Caco-2 (cell line): ENCODE measurements around the gene FCMR. TPM values are rescaled to one million over a fixed set of nuclear protein-coding genes. Genes with fewer than 3 reads are reported as not detected.

Source experiments
- BruUV-seq: library from RNA; stranded (reverse); fragments of 400-500 nt; replicated peaks from 2 replicates; lab custom pipeline; 2021; lab: Mats Ljungman, UMichigan
- CTCF ChIA-PET: fragments of 300-600 bp; sonication (Branson Sonifier 250); formaldehyde crosslinking; loops from one replicate; lab custom pipeline; 2022; ENCODE audit warnings: antibody characterized with exemption; lab: Charles Lee
- POLR2A ChIA-PET: fragments of 300-600 bp; sonication (Branson Sonifier 250); formaldehyde crosslinking; loops from one replicate; lab custom pipeline; 2022; ENCODE audit warnings: antibody characterized with exemption; lab: Charles Lee
- DNase-seq, 2 experiments: peaks; one replicate each; pipeline versions ENCODE4 v3.0.0 to v3.0.0-alpha.2; 2020 to 2022
- H3K27me3 ChIP-seq: replicated peaks from 2 replicates; pipeline ENCODE4 v1.6.0; 2011; ENCODE audit warnings: low read length; ENCODE audit not compliant: control insufficient read depth, insufficient read depth
- H3K36me3 ChIP-seq: 2 replicates; pipeline ENCODE4 v1.5.1; 2011; ENCODE audit warnings: low read length; ENCODE audit not compliant: control insufficient read depth, insufficient read depth
- H3K4me1 ChIP-seq: fragments of 250-450 bp; sonication (Bioruptor Pico); 2 replicates; pipeline ENCODE4 v1.5.1; 2020; ENCODE audit warnings: mild to moderate bottlenecking
- H3K4me3 ChIP-seq: 2 replicates; pipeline ENCODE4 v1.5.1; 2011; ENCODE audit warnings: low read depth, mild to moderate bottlenecking, control low read depth, low read length
- H3K9me3 ChIP-seq: fragments of 250-450 bp; sonication (Bioruptor Pico); 2 replicates; pipeline ENCODE4 v1.5.1; 2020; ENCODE audit warnings: mild to moderate bottlenecking, moderate library complexity
- H3K27ac Mint-ChIP-seq: one replicate; pipeline ENCODE4 v1.8.0; 2022; ENCODE audit warnings: mixed read lengths; ENCODE audit not compliant: unreplicated experiment
- H3K27me3 Mint-ChIP-seq: one replicate; pipeline ENCODE4 v1.8.0; 2022; ENCODE audit warnings: mixed read lengths; ENCODE audit not compliant: insufficient read depth, unreplicated experiment
- H3K36me3 Mint-ChIP-seq: one replicate; pipeline ENCODE4 v1.8.0; 2022; ENCODE audit warnings: mild to moderate bottlenecking, mixed read lengths; ENCODE audit not compliant: insufficient read depth, unreplicated experiment
- H3K4me1 Mint-ChIP-seq: one replicate; pipeline ENCODE4 v1.8.0; 2022; ENCODE audit warnings: low read depth, mixed read lengths; ENCODE audit not compliant: unreplicated experiment
- H3K4me3 Mint-ChIP-seq: one replicate; pipeline ENCODE4 v1.8.0; 2022; ENCODE audit warnings: mild to moderate bottlenecking, moderate library complexity, mixed read lengths; ENCODE audit not compliant: unreplicated experiment
- H3K9me3 Mint-ChIP-seq: one replicate; pipeline ENCODE4 v1.8.0; 2022; ENCODE audit warnings: mixed read lengths; ENCODE audit not compliant: unreplicated experiment
- CTCF ChIP-seq, 2 experiments: fragments of 200-600 bp in 1 of 2; IDR thresholded peaks; 1 replicate in 1 of 2; 2 replicates in 1 of 2; pipeline versions ENCODE4 v1.5.1 to v1.8.0; 2011 to 2022; ENCODE audit warnings: antibody characterized with exemption in 1 of 2, control low read depth in 1 of 2, inconsistent platforms in 1 of 2, low read depth in 1 of 2, low read length in 1 of 2, mild to moderate bottlenecking in 1 of 2, moderate library complexity in 1 of 2; ENCODE audit not compliant: insufficient read depth in 1 of 2, severe bottlenecking in 1 of 2, unreplicated experiment in 1 of 2
- intact Hi-C: fragments of 100-400 bp; cut with micrococcal nuclease; formaldehyde crosslinking; loops from one replicate; pipeline ENCODE4 v1.10.0; 2022; ENCODE audit not compliant: unreplicated experiment
- total RNA-seq: library from RNA; stranded (reverse); gene quantifications from 2 replicates; pipeline ENCODE4 v1.2.3, GENCODE V29; 2022

Gene FCMR
- total RNA-seq, 1 experiment from 2014 or later: not detected

- ChIA-PET POLR2A (no interaction called here), CTCF (no interaction called here)
- H3K4me3 ChIP-seq: no peak overlapping the region
- H3K4me3 Mint-ChIP-seq: peak overlapping the region; percentile 39
- no TSS peak for BruUV-seq
- peaks cover 12% of the 10 kb centered on the region for H3K4me1 Mint-ChIP-seq
- no peaks in the 10 kb centered on the region for H3K36me3 ChIP-seq
- H3K27me3 ChIP-seq: peaks cover 2% of the 10 kb centered on the region
- H3K27me3 Mint-ChIP-seq: peaks cover 28% of the 10 kb centered on the region
- no peaks in the 10 kb centered on the region for H3K9me3 ChIP-seq
- TF ChIP-seq CTCF (IDR thresholded peaks at IDR 0.05; ENCODE audit: insufficient read depth in 1 of 2, low read depth in 1 of 2, low read length in 1 of 2, severe bottlenecking in 1 of 2, unreplicated experiment in 1 of 2): no peak
- H3K36me3 Mint-ChIP-seq: no peaks in the 10 kb centered on the region
- DNase-seq: no peak
- 0 out of 2 replicates have a peak, but pooled peaks cover 3% of the 10 kb centered on the region for H3K4me1 ChIP-seq
- H3K9me3 Mint-ChIP-seq: no peaks in the 10 kb centered on the region
- intact Hi-C loops: no loop called here
- no peak overlapping the region for H3K27ac Mint-ChIP-seq
Observed at GRCh38 chr1:206908038-206908437, 13.7 kb downstream of the FCMR start.

- BruUV-seq: no TSS peak
- Mint-ChIP-seq H3K27me3 (peaks cover 25% of the 10 kb centered on the region), H3K9me3 (no peaks in the 10 kb centered on the region), H3K27ac (no peak overlapping the region), H3K4me3 (no peak overlapping the region), H3K36me3 (no peaks in the 10 kb centered on the region), H3K4me1 (peaks cover 12% of the 10 kb centered on the region)
- CTCF ChIA-PET: no interaction called here
- Histone ChIP-seq H3K4me3 (no peak overlapping the region), H3K27me3 (peaks cover 2% of the 10 kb centered on the region), H3K36me3 (no peaks in the 10 kb centered on the region), H3K9me3 (no peaks in the 10 kb centered on the region), H3K4me1 (0 out of 2 replicates have a peak, but pooled peaks cover 3% of the 10 kb centered on the region)
- TF ChIP-seq CTCF (IDR thresholded peaks at IDR 0.05; ENCODE audit: insufficient read depth in 1 of 2, low read depth in 1 of 2, low read length in 1 of 2, severe bottlenecking in 1 of 2, unreplicated experiment in 1 of 2): peak in 1 of 2 experiments; percentile 34
- DNase-seq: peak in 1 of 2 experiments; percentile 49
- intact Hi-C loops: no loop called here
- POLR2A ChIA-PET: no interaction called here
Observed at GRCh38 chr1:206907304-206907991, 14.3 kb downstream of the FCMR start.

GRCh38 chr1:206905295-206906164 is 16.2 kb downstream of the FCMR start:
- Histone ChIP-seq H3K4me1 (0 out of 2 replicates have a peak, but pooled peaks cover 3% of the 10 kb centered on the region), H3K36me3 (no peaks in the 10 kb centered on the region), H3K27me3 (peaks cover 2% of the 10 kb centered on the region), H3K4me3 (no peak overlapping the region), H3K9me3 (no peaks in the 10 kb centered on the region)
- ChIA-PET POLR2A (no interaction called here), CTCF (interaction anchor here (0.9 kb wide), 1 partner anchor 96 kb away, joined by 4 read pairs; no protein-coding TSS in a partner anchor)
- BruUV-seq: no TSS peak
- H3K4me3 Mint-ChIP-seq: no peak overlapping the region
- TF ChIP-seq CTCF (IDR thresholded peaks at IDR 0.05; ENCODE audit: insufficient read depth in 1 of 2, low read depth in 1 of 2, low read length in 1 of 2, severe bottlenecking in 1 of 2, unreplicated experiment in 1 of 2): no peak
- DNase-seq: no peak
- H3K27ac Mint-ChIP-seq: no peak overlapping the region
- no peaks in the 10 kb centered on the region for H3K36me3 Mint-ChIP-seq
- no peaks in the 10 kb centered on the region for H3K9me3 Mint-ChIP-seq
- H3K27me3 Mint-ChIP-seq: peaks cover 25% of the 10 kb centered on the region
- intact Hi-C loops: no loop called here
- peaks cover 12% of the 10 kb centered on the region for H3K4me1 Mint-ChIP-seq
